HG02678 (cell line): ENCODE measurements around the gene OR8K5.
"Not testable (repeated sequence)": the region's sequence is repeated elsewhere in the genome, so short reads cannot be mapped to it uniquely, and the experiment has no call there.

Experiments
- ATAC-seq: cut with Tn5 transposase; IDR thresholded peaks from one replicate; pipeline ENCODE4 v1.9.1; 2021; ENCODE audit warnings: mild to moderate bottlenecking, moderate library complexity; ENCODE audit not compliant: unreplicated experiment

Gene OR8K5

GRCh38 chr11:56160217-56160616, at the start of gene OR8K5:
Gene OR8K5, minus strand, starts transcription at chr11:56160317. Its CDS starts 0 bp downstream, at chr11:56160317.
- ATAC-seq, result no peak

GRCh38 chr11:56207790-56208189, 47.7 kb upstream of the OR8K5 start:
- no peak for ATAC-seq

- no peak for ATAC-seq
Measured at GRCh38 chr11:56197367-56197766, 37.2 kb upstream of the OR8K5 start.

- ATAC-seq, result no peak
Measured at GRCh38 chr11:56196705-56197104, 36.6 kb upstream of the OR8K5 start.

- ATAC-seq, result no peak
Measured at GRCh38 chr11:56188602-56189001, 28.5 kb upstream of the OR8K5 start.

GRCh38 chr11:56183459-56183858, 23.3 kb upstream of the OR8K5 start:
- ATAC-seq, result no peak

GRCh38 chr11:56176318-56176717, 16.2 kb upstream of the OR8K5 start, which contains the start of gene OR5J2:
Gene OR5J2, plus strand, starts transcription at chr11:56176618. Its CDS starts 0 bp downstream, at chr11:56176618.
- ATAC-seq, result no peak

GRCh38 chr11:56172256-56172830, 12.2 kb upstream of the OR8K5 start:
- ATAC-seq, result no peak

- ATAC-seq, result no peak
Measured at GRCh38 chr11:56163804-56164203, 3.7 kb upstream of the OR8K5 start.

- ATAC-seq, result no peak
Measured at GRCh38 chr11:56152333-56152732, 7.8 kb downstream of the OR8K5 start.

GRCh38 chr11:56151376-56151775, 8.7 kb downstream of the OR8K5 start:
- no peak for ATAC-seq

- not testable (repeated sequence) for ATAC-seq
Measured at GRCh38 chr11:56143681-56144080, 16.4 kb downstream of the OR8K5 start.

- no peak for ATAC-seq
Measured at GRCh38 chr11:56140151-56140661, 19.9 kb downstream of the OR8K5 start, which contains the start of gene OR8J3. Gene OR8J3, minus strand, starts transcription at chr11:56140201. Its CDS starts 2,483 bp downstream, at chr11:56137718.

- ATAC-seq, result no peak
Measured at GRCh38 chr11:56122073-56122472, 38.0 kb downstream of the OR8K5 start, which contains the start of gene OR8H3. Gene OR8H3, plus strand, starts transcription at chr11:56122373. Its CDS starts 0 bp downstream, at chr11:56122373.
